ENCODE results near the gene PITRM1.

DNA sequence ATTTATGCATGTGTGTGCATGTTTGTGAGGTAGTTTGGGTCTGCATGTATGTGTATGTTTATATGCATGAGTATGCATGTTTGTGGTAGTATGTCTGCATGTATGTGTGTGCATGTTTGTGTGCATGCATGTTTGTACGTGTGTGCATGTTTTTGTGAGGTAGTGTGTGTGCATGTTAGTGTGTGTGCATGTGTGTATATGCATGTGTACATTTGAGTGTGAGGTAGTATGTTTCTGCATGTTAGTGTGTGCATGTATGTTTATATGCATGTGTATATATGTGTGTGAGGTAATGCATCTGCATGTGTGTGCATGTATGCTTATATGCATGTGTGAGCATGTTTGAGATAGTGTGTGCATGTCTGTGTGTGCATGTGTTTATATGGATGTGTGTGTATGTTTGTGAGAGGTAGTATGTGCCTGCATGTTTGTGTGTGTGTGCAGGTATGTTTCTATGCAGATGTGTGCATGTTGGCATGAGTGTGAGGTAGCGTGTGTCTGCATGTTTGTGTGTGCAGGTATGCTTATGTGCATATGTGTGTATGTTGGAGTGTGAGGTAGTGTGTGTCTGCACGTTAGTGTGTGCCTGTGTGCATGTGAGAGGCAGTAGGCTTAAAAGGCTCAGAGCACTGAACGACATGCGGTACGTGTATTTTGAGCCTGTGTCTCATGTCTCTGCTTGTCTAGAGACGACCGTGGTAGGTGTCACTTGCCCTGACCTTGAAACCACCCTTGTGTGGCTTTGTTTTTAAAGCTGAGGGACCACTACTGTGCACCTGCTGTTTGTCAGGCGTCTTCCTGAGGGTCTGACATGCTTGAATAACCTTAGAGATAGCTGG is 61.6 kb downstream of the PITRM1 start:
- TF ChIP-seq, protein P1, sequence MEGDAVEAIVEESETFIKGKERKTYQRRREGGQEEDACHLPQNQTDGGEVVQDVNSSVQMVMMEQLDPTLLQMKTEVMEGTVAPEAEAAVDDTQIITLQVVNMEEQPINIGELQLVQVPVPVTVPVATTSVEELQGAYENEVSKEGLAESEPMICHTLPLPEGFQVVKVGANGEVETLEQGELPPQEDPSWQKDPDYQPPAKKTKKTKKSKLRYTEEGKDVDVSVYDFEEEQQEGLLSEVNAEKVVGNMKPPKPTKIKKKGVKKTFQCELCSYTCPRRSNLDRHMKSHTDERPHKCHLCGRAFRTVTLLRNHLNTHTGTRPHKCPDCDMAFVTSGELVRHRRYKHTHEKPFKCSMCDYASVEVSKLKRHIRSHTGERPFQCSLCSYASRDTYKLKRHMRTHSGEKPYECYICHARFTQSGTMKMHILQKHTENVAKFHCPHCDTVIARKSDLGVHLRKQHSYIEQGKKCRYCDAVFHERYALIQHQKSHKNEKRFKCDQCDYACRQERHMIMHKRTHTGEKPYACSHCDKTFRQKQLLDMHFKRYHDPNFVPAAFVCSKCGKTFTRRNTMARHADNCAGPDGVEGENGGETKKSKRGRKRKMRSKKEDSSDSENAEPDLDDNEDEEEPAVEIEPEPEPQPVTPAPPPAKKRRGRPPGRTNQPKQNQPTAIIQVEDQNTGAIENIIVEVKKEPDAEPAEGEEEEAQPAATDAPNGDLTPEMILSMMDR (IDR thresholded peaks at IDR 0.05), result no peak
- TF ChIP-seq POLR2AphosphoS5 (IDR thresholded peaks at IDR 0.05), result no peak
- TF ChIP-seq EP300 (IDR thresholded peaks at IDR 0.05), result no peak
- no peak for TF ChIP-seq POLR2A (IDR thresholded peaks at IDR 0.05)
